SK-N-MC (cell line): ENCODE data around the gene ADCY4.

Source experiments
- FOXP2 ChIP-seq: optimal IDR thresholded peaks from 2 replicates; pipeline ENCODE3; 2011; ENCODE audit warnings: mild to moderate bottlenecking, moderate library complexity; ENCODE audit not compliant: insufficient read depth; ENCODE audit errors: extremely low read length, control extremely low read depth
- POLR2AphosphoS5 ChIP-seq: IDR thresholded peaks from 2 replicates; pipeline ENCODE4 v1.6.1; 2012; ENCODE audit warnings: mild to moderate bottlenecking, low read depth, low read length, borderline replicate concordance

- TF ChIP-seq POLR2AphosphoS5, result no peak
- TF ChIP-seq FOXP2, result no peak
Measured at GRCh38 chr14:24277606-24278321, 57.1 kb downstream of the ADCY4 start.
